ENCODE measurements around the gene FMNL1. TPM values are rescaled to one million over a fixed set of nuclear protein-coding genes. Genes with fewer than 3 reads are reported as not detected.
"Not testable (repeated sequence)": the region's sequence is repeated elsewhere in the genome, so short reads cannot be mapped to it uniquely, and the experiment has no call there.

The FMNL1 gene
- total RNA-seq, 2 donors from 2014 or later, result 262 to 496 TPM

GRCh38 chr17:45237686-45238085, 16.0 kb downstream of the FMNL1 start:
- Mint-ChIP-seq H3K4me3 (peak overlapping the region; percentile 2), H3K27ac (peak overlapping the region; percentile 65), H3K36me3 (ENCODE audit: low read depth) (peaks cover 93% of the 10 kb centered on the region), H3K4me1 (peaks cover 52% of the 10 kb centered on the region), H3K27me3 (no peaks in the 10 kb centered on the region), H3K9me3 (no peaks in the 10 kb centered on the region)
- no peak for ATAC-seq (replicated peaks)

DNA sequence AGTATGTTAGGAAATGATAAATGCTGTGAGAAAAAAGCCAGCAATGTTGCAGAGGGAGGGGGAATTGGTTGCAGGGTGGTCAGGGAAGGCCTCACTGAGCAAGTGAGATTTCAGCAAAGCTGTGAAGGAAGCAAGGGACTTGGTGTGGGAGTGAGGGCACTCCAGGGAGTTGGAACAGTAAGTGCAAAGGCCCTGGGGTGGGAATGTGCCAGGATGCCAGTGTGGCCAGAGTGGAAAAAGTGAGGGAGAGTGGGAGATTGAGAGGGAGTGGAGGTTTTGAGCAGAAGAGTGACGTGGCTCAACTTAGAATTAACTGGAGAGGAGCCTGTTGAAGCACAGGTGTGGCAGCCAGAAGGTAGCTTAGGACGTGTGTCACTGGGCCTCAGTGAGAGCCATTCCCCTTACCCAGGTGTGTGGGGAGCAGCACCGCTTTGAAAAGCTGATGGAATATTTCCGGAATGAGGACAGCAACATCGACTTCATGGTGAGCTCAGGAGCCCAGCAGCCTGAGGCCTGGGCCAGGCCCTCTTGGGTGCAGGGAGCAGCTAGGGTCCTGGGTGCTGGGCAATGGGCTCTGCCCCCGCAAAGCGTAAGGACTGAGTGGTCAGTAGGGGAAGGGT, 16.6 kb downstream of the FMNL1 start:
- Mint-ChIP-seq H3K9me3 (no peaks in the 10 kb centered on the region), H3K27ac (peak overlapping the region; percentile 65), H3K4me3 (peak overlapping the region; percentile 2), H3K36me3 (ENCODE audit: low read depth) (peaks cover 93% of the 10 kb centered on the region), H3K27me3 (no peaks in the 10 kb centered on the region), H3K4me1 (peaks cover 53% of the 10 kb centered on the region)
- ATAC-seq (replicated peaks), result no peak

- Mint-ChIP-seq H3K4me3 (no peak overlapping the region), H3K27me3 (no peaks in the 10 kb centered on the region), H3K36me3 (ENCODE audit: low read depth) (peaks cover 93% of the 10 kb centered on the region), H3K4me1 (peaks cover 44% of the 10 kb centered on the region), H3K27ac (no peak overlapping the region), H3K9me3 (no peaks in the 10 kb centered on the region)
- no peak for ATAC-seq (replicated peaks)
Measured at GRCh38 chr17:45240905-45241327, 19.2 kb downstream of the FMNL1 start.

DNA sequence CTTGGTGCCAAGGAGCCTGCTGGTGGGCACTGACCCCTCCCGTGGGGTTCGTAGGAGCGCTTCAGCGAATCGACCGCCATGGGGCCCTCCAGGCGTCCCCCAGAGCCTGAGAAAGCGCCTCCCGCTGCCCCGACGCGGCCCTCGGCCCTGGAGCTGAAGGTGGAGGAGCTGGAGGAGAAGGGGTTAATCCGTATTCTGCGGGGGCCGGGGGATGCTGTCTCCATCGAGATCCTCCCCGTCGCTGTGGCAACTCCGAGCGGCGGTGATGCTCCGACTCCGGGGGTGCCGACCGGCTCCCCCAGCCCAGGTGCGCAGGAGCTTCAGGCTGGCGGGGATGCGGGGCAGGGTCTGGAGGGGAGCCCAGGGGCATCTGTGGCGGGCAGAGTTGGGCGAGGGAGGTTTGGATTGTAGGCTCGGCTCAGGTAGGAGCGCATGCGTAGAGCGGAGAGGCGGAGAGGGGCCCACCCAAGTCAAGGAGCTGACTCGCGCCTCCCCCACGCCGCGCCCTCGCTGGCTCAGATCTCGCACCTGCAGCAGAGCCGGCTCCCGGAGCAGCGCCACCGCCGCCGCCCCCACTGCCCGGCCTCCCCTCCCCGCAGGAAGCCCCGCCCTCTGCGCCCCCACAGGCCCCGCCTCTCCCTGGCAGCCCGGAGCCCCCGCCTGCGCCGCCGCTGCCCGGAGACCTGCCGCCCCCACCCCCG, 19.8 kb downstream of the FMNL1 start:
- no peaks in the 10 kb centered on the region for H3K9me3 Mint-ChIP-seq
- no peak overlapping the region for H3K4me3 Mint-ChIP-seq
- H3K27me3 Mint-ChIP-seq, result no peaks in the 10 kb centered on the region
- H3K4me1 Mint-ChIP-seq, result peaks cover 44% of the 10 kb centered on the region
- H3K27ac Mint-ChIP-seq, result no peak overlapping the region
- H3K36me3 Mint-ChIP-seq (ENCODE audit: low read depth), result peaks cover 93% of the 10 kb centered on the region
- ATAC-seq (replicated peaks), result no peak

GRCh38 chr17:45242029-45242414, 20.3 kb downstream of the FMNL1 start:
- Mint-ChIP-seq H3K27ac (peak overlapping the region; percentile 78), H3K4me3 (no peak overlapping the region), H3K4me1 (peaks cover 44% of the 10 kb centered on the region), H3K27me3 (no peaks in the 10 kb centered on the region), H3K36me3 (ENCODE audit: low read depth) (peaks cover 95% of the 10 kb centered on the region), H3K9me3 (no peaks in the 10 kb centered on the region)
- ATAC-seq (replicated peaks), result no peak

DNA sequence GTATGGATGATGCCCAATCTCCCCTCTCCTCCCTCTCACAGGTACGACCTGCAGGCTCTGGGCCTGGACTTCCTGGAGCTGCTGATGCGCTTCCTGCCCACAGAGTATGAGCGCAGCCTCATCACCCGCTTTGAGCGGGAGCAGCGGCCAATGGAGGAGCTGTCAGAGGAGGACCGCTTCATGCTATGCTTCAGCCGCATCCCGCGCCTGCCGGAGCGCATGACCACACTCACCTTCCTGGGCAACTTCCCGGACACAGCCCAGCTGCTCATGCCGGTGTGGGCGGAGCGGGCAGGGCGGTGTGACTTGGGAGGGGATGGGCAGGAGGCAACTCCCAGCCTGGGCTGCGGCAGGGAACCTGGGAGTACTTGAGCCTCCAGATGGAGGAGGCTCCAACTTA, 22.1 kb downstream of the FMNL1 start:
- Mint-ChIP-seq H3K4me1 (peaks cover 29% of the 10 kb centered on the region), H3K36me3 (ENCODE audit: low read depth) (peaks cover 94% of the 10 kb centered on the region), H3K9me3 (no peaks in the 10 kb centered on the region), H3K4me3 (no peak overlapping the region), H3K27ac (no peak overlapping the region), H3K27me3 (no peaks in the 10 kb centered on the region)
- ATAC-seq (replicated peaks), result no peak

- H3K36me3 Mint-ChIP-seq (ENCODE audit: low read depth), result peaks cover 91% of the 10 kb centered on the region
- H3K27ac Mint-ChIP-seq, result peak overlapping the region; percentile 50
- no peaks in the 10 kb centered on the region for H3K9me3 Mint-ChIP-seq
- peaks cover 20% of the 10 kb centered on the region for H3K4me1 Mint-ChIP-seq
- H3K4me3 Mint-ChIP-seq, result peak overlapping the region; percentile 80
- ATAC-seq (replicated peaks), result no peak
- no peaks in the 10 kb centered on the region for H3K27me3 Mint-ChIP-seq
Measured at GRCh38 chr17:45244725-45245656, 23.3 kb downstream of the FMNL1 start.

GRCh38 chr17:45246338-45246737, 24.7 kb downstream of the FMNL1 start:
- peaks cover 19% of the 10 kb centered on the region for H3K4me1 Mint-ChIP-seq
- peak overlapping the region; percentile 80 for H3K4me3 Mint-ChIP-seq
- peak overlapping the region; percentile 87 for H3K27ac Mint-ChIP-seq
- no peaks in the 10 kb centered on the region for H3K27me3 Mint-ChIP-seq
- ATAC-seq (replicated peaks), result no peak
- no peaks in the 10 kb centered on the region for H3K9me3 Mint-ChIP-seq
- H3K36me3 Mint-ChIP-seq (ENCODE audit: low read depth), result peaks cover 83% of the 10 kb centered on the region

DNA sequence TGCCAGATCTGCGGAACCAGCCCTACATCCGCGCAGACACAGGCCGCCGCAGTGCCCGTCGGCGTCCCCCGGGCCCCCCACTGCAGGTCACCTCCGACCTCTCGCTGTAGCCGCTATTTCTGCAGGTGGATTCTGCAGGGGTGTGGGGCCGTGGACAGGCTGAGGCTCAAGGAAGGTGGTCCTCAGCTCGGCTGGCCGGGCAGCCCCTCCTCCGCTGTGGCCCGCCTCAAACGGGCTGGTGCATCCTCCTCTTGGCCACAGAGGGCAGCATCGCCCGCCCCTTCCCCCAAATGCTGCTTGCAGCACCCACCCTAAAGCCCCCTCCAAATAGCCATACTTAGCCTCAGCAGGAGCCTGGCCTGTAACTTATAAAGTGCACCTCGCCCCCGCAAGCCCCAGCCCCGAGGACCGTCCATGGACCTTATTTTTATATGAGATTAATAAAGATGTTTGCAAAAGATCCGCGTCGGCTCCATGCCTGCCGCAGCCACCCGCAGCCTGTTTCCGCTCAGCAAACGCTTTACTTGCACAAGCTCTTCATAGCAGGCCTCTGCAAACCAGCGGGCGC, 25.3 kb downstream of the FMNL1 start:
- H3K27ac Mint-ChIP-seq, result peak overlapping the region; percentile 87
- H3K9me3 Mint-ChIP-seq, result no peaks in the 10 kb centered on the region
- peaks cover 21% of the 10 kb centered on the region for H3K4me1 Mint-ChIP-seq
- H3K4me3 Mint-ChIP-seq, result peak overlapping the region; percentile 80
- H3K27me3 Mint-ChIP-seq, result no peaks in the 10 kb centered on the region
- ATAC-seq (replicated peaks), result no peak
- peaks cover 82% of the 10 kb centered on the region for H3K36me3 Mint-ChIP-seq (ENCODE audit: low read depth)

GRCh38 chr17:45247429-45248131, 25.9 kb downstream of the FMNL1 start:
- Mint-ChIP-seq H3K27ac (peak overlapping the region; percentile 87), H3K27me3 (no peaks in the 10 kb centered on the region), H3K4me3 (peak overlapping the region; percentile 80), H3K36me3 (ENCODE audit: low read depth) (peaks cover 76% of the 10 kb centered on the region), H3K9me3 (no peaks in the 10 kb centered on the region), H3K4me1 (peaks cover 27% of the 10 kb centered on the region)
- ATAC-seq (replicated peaks), result peak; percentile 89

GRCh38 chr17:45248132-45248957, 26.7 kb downstream of the FMNL1 start:
- Mint-ChIP-seq H3K4me3 (peak overlapping the region; percentile 80), H3K27me3 (no peaks in the 10 kb centered on the region), H3K9me3 (no peaks in the 10 kb centered on the region), H3K27ac (peak overlapping the region; percentile 87), H3K4me1 (peaks cover 30% of the 10 kb centered on the region), H3K36me3 (ENCODE audit: low read depth) (peaks cover 68% of the 10 kb centered on the region)
- peak; percentile 76 for ATAC-seq (replicated peaks)

DNA sequence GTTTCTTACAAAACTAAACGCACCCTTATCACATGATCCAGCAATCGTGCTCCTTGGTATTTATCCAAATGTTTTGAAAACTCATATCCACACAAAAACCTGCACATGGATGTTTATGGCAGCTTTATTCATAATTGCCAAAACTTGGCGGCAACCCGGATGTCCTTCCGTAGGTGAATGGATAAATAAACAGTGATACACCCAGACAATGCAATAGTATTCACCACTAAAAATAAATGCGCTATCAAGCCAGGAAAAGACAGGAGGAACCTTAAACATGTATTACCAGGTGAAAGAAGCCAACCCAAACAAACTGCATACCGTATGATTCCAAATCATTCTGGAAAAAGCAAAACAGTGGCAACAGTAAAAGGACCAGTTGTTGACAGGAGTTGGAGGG, 30.2 kb downstream of the FMNL1 start:
- peaks cover 33% of the 10 kb centered on the region for H3K36me3 Mint-ChIP-seq (ENCODE audit: low read depth)
- H3K4me1 Mint-ChIP-seq, result peaks cover 40% of the 10 kb centered on the region
- no peak overlapping the region for H3K27ac Mint-ChIP-seq
- no peak overlapping the region for H3K4me3 Mint-ChIP-seq
- no peak for ATAC-seq (replicated peaks)
- no peaks in the 10 kb centered on the region for H3K27me3 Mint-ChIP-seq
- no peaks in the 10 kb centered on the region for H3K9me3 Mint-ChIP-seq

DNA sequence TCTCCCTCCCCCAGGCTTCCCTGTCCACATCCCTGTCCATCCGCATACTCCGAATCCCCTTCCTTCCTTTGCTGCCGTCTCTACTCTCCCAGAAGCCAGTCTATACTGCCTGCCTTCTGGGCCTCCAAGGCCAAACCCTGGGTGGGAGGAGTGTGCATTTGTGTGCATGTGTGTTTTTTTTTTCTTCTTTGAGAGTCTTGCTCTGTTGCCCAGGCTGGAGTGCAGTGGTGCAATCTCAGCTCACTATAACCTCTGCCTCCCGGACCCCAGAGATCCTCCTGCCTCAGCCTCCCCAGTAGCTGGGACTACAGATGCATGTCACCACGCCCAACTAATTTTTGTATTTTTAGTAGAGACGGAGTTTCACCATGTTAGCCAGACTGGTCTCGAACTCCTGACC, 31.6 kb downstream of the FMNL1 start:
- Mint-ChIP-seq H3K4me1 (peaks cover 49% of the 10 kb centered on the region), H3K27ac (peak overlapping the region; percentile 77), H3K36me3 (ENCODE audit: low read depth) (peaks cover 20% of the 10 kb centered on the region), H3K4me3 (peak overlapping the region; percentile 25)
- H3K27me3 Mint-ChIP-seq; H3K9me3 Mint-ChIP-seq; ATAC-seq (replicated peaks): not testable (repeated sequence)

Data from activated T-helper 17 cell treated with anti-CD3 and anti-CD28 coated beads, Interleukin-2, amount 50 U/mL, for 72 hours (primary cell).